MG63 (cell line): ENCODE results near the gene CSN1S1. TPM values are rescaled to one million over a fixed set of nuclear protein-coding genes. Genes with fewer than 3 reads are reported as not detected.
A peak's percentile ranks its signal among the peaks of the same experiment; 100 is the strongest.

ENCODE experiments used
- DNase-seq: peaks from one replicate; pipeline ENCODE4 v3.0.0-alpha.2; 2020
- H3K27me3 ChIP-seq: fragments of 250-450 bp; sonication (Bioruptor Pico); 2 replicates; pipeline ENCODE4 v1.5.1; 2020; ENCODE audit warnings: mild to moderate bottlenecking, moderate library complexity
- H3K36me3 ChIP-seq: fragments of 250-450 bp; sonication (Bioruptor Pico); 2 replicates; pipeline ENCODE4 v1.5.1; 2020; ENCODE audit warnings: mild to moderate bottlenecking, moderate library complexity
- H3K4me3 ChIP-seq: fragments of 250-450 bp; sonication (Bioruptor Pico); 2 replicates; pipeline ENCODE4 v1.5.1; 2020; ENCODE audit warnings: mild to moderate bottlenecking, moderate library complexity
- H3K9me3 ChIP-seq: fragments of 250-450 bp; sonication (Bioruptor Pico); 2 replicates; pipeline ENCODE4 v1.5.1; 2020; ENCODE audit warnings: mild to moderate bottlenecking, moderate library complexity
- total RNA-seq: library from RNA; depleted of rRNA; stranded (reverse); fragments of >200 nt; shearing (Covaris generic); gene quantifications from 2 replicates; pipeline ENCODE4 v1.2.3, GENCODE V29; 2014; ENCODE audit warnings: low replicate concordance; rRNA removed

CSN1S1 gene
- total RNA-seq, 1 experiment from 2014 or later: not detected

DNA sequence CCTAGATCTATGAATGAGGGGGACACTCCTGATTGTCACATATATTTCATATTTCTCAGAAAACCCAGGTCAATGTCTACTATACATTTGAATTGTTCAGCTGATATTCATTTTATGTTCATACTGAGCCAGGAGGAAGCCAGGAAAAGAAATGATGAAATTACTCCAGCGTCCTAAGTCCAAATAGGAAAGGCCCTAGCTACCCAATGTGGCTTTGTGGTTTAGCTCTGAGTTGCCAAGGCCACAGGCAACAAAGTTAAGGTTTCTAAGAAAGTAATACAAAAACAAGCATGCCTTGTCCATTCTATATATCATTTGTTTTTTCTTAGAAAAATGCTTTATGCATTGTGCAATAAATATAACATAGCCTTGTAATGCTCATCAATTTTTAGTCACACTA, 39.2 kb downstream of the CSN1S1 start:
- Histone ChIP-seq H3K36me3 (no peaks in the 10 kb centered on the region), H3K27me3 (no peaks in the 10 kb centered on the region), H3K9me3 (no peaks in the 10 kb centered on the region), H3K4me3 (no peak overlapping the region)
- no peak for DNase-seq

GRCh38 chr4:69974631-69975030, 43.8 kb downstream of the CSN1S1 start:
- Histone ChIP-seq H3K27me3 (no peaks in the 10 kb centered on the region), H3K9me3 (no peaks in the 10 kb centered on the region), H3K4me3 (no peak overlapping the region), H3K36me3 (no peaks in the 10 kb centered on the region)
- DNase-seq: no peak

- no peaks in the 10 kb centered on the region for H3K27me3 ChIP-seq
- DNase-seq: peak; percentile 24
Measured at GRCh38 chr4:69977582-69977981, 46.7 kb downstream of the CSN1S1 start.

DNA sequence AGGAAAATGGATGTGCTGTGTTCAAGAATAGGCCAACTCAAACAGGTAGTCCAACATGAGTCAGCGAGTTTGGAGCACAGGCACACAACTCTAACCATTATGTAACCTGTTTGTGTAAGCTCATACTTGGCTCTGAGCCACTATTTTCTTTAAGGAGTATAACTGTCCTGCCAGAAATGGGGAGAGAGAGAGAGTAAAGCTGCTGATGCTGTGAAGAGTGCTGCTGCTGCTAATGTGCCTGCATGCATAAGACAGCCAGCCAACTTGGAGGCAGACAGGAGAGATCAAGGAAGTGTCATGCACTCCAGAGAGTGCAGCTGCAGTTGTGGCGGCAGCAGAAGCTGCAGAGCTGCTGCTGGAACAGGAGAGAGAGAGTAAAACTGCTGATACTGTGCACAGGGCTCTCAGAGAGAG, 53.2 kb downstream of the CSN1S1 start:
- H3K4me3 ChIP-seq: no peak overlapping the region
- peak; percentile 77 for DNase-seq
- H3K27me3 ChIP-seq: no peaks in the 10 kb centered on the region
- no peaks in the 10 kb centered on the region for H3K9me3 ChIP-seq
- no peaks in the 10 kb centered on the region for H3K36me3 ChIP-seq

More at GRCh38 chr4:69977582-69977981, 46.7 kb downstream of the CSN1S1 start:
- Histone ChIP-seq H3K9me3 (no peaks in the 10 kb centered on the region), H3K4me3 (no peak overlapping the region), H3K36me3 (no peaks in the 10 kb centered on the region)

DNA sequence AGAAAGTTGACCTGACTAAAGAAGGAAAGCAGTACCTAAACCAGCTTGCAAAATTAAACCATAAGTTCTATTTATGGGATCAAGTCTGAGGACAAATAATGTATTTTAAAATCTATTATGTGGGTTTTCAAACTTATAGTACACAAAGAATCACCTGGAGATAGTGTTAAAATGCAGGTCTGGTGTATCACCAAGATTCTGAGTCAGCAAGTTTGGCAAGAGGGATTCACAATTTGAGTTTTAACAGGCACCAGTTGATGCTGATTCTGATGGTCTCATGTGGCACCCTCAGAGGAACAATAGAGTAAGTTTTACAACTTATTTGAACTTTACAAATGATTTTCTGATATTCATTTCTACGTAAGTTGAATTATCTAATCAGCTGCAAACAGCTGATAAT, 55.8 kb downstream of the CSN1S1 start:
- Histone ChIP-seq H3K36me3 (no peaks in the 10 kb centered on the region), H3K27me3 (no peaks in the 10 kb centered on the region), H3K9me3 (no peaks in the 10 kb centered on the region), H3K4me3 (no peak overlapping the region)
- no peak for DNase-seq

- H3K36me3 ChIP-seq: no peaks in the 10 kb centered on the region
- DNase-seq: no peak
- no peaks in the 10 kb centered on the region for H3K27me3 ChIP-seq
- H3K4me3 ChIP-seq: no peak overlapping the region
- H3K9me3 ChIP-seq: no peaks in the 10 kb centered on the region
Measured at GRCh38 chr4:69991016-69991415, 60.1 kb downstream of the CSN1S1 start.

DNA sequence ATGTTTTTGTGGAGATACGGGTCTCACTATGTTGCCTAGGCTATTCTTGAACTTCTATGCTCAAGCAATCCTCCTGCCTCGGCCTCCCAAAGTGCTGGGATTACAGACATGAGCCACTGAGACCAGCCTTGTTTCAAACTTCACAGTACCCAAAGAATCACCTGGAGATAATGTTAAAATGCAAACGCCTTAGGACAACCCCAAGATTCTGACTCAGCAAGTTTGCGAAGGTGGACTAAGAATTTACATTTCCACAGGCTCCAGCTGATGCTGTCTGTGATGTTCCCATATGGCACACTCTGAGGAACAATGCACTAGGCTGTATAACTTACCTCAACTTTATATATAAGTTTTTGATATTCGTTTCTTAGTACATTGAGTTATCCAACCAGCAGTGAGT, 63.9 kb downstream of the CSN1S1 start:
- Histone ChIP-seq H3K27me3 (no peaks in the 10 kb centered on the region), H3K36me3 (no peaks in the 10 kb centered on the region), H3K9me3 (no peaks in the 10 kb centered on the region), H3K4me3 (no peak overlapping the region)
- DNase-seq: no peak

GRCh38 chr4:69995526-69996016, 64.7 kb downstream of the CSN1S1 start, which contains the start of gene STATH:
Gene STATH, plus strand, starts transcription at chr4:69995966. Its CDS starts 2,472 bp downstream, at chr4:69998438.
- no peaks in the 10 kb centered on the region for H3K36me3 ChIP-seq
- DNase-seq: no peak
- H3K4me3 ChIP-seq: no peak within 1 kb of the TSS
- H3K27me3 ChIP-seq: no peaks in the 10 kb centered on the region
- no peaks in the 10 kb centered on the region for H3K9me3 ChIP-seq

Other genes starting within 250 kb of the CSN1S1 start
- 0.03 TPM in 1 of 2 replicates, not detected in the other for gene SULT1B1, start 170.4 kb upstream of the CSN1S1 start, total RNA-seq
- gene SULT1E1, start 70.9 kb upstream of the CSN1S1 start, total RNA-seq: not detected in 2 replicates
- gene CSN2, start 34.7 kb downstream of the CSN1S1 start, total RNA-seq: not detected in 2 replicates
- gene STATH, start 64.9 kb downstream of the CSN1S1 start, total RNA-seq: not detected in 2 replicates
- not detected in 2 replicates for gene HTN3, start 97.4 kb downstream of the CSN1S1 start, total RNA-seq
- not detected in 2 replicates for gene HTN1, start 119.4 kb downstream of the CSN1S1 start, total RNA-seq
- not detected in 2 replicates for gene PRR27, start 223.2 kb downstream of the CSN1S1 start, total RNA-seq